Esophagus muscularis mucosa (tissue), 4 donors: Measurements from ENCODE around the gene OR2H1. TPM values are rescaled to one million over a fixed set of nuclear protein-coding genes. Genes with fewer than 3 reads are reported as not detected.

ENCODE experiments used
- DNase-seq: peaks from one replicate; pipeline ENCODE4 v3.0.0-alpha.2; 2017; ENCODE audit errors: extremely low spot score
- H3K27ac ChIP-seq, 4 donors: fragments of 200-600 bp; sonication (generic); replicated peaks in 1 of 4; 1 replicate in 3 of 4; 2 replicates in 1 of 4; pipeline ENCODE4 v1.5.1; 2016 to 2019; ENCODE audit warnings: mild to moderate bottlenecking in 1 of 4
- H3K27me3 ChIP-seq, 4 donors: fragments of 200-600 bp; sonication (generic); one replicate each; pipeline versions ENCODE4 v1.5.1 to v1.6.0; 2016 to 2019
- H3K36me3 ChIP-seq, 4 donors: fragments of 200-600 bp; sonication (generic); one replicate each; pipeline ENCODE4 v1.5.1; 2016 to 2019
- H3K4me1 ChIP-seq, 4 donors: fragments of 200-600 bp; sonication (generic); one replicate each; pipeline ENCODE4 v1.5.1; 2016 to 2019
- H3K4me3 ChIP-seq, 4 donors: fragments of 200-600 bp; sonication (generic); 1 replicate in 2 of 4; 2 replicates in 2 of 4; pipeline ENCODE4 v1.5.1; 2016 to 2019; ENCODE audit warnings: mild to moderate bottlenecking in 4 of 4, moderate library complexity in 1 of 4
- H3K9me3 ChIP-seq, 4 donors: fragments of 200-600 bp; sonication (generic); 1 replicate in 3 of 4; 2 replicates in 1 of 4; pipeline ENCODE4 v1.5.1; 2016 to 2019
- CTCF ChIP-seq, 3 experiments: fragments of 200-600 bp in 2 of 3; fragments of 450-650 bp in 1 of 3; sonication (generic) in 2 of 3; IDR thresholded peaks; one replicate each; pipeline ENCODE4 v1.5.1; 2017 to 2019; ENCODE audit warnings: antibody characterized with exemption in 3 of 3, mild to moderate bottlenecking in 2 of 3, moderate library complexity in 1 of 3
- EP300 ChIP-seq: sonication (generic); formaldehyde crosslinking; IDR thresholded peaks from one replicate; pipeline ENCODE4 v1.6.1; 2017; ENCODE audit warnings: antibody characterized with exemption
- POLR2A ChIP-seq: fragments of 450-650 bp; IDR thresholded peaks from one replicate; pipeline ENCODE4 v1.6.1; 2017; ENCODE audit warnings: antibody characterized with exemption, moderate library complexity, mild to moderate bottlenecking, low read depth
- POLR2AphosphoS5 ChIP-seq, 2 donors: sonication (generic); formaldehyde crosslinking; IDR thresholded peaks; one replicate each; pipeline ENCODE4 v1.6.1; 2017; ENCODE audit warnings: antibody characterized with exemption in 2 of 2
- WGBS: methylation state at CpG from one replicate; pipeline ENCODE4 v1.1.5; 2018; 5-methylcytosine and 5-hydroxymethylcytosine counted together
- intact Hi-C: fragments of 100-400 bp; cut with DNase I; formaldehyde crosslinking; loops from one replicate; pipeline ENCODE4 v1.15.1; 2023
- total RNA-seq, 4 donors: library from RNA; depleted of rRNA; stranded (reverse); fragments of >200 nt; gene quantifications; one replicate each; pipeline versions ENCODE4 v1.1.0 to v1.2.1, GENCODE V29; 2016

The OR2H1 gene
- total RNA-seq, 4 donors from 2014 or later, result not detected

- intact Hi-C loops, result no loop called here
- no peak overlapping the region for H3K27ac ChIP-seq
- whole genome bisulfite sequencing, result 80% methylated on average over 2 of the region's 2 CpGs
Observed at GRCh38 chr6:29465279-29465678, 8.3 kb downstream of the OR2H1 start.

DNA sequence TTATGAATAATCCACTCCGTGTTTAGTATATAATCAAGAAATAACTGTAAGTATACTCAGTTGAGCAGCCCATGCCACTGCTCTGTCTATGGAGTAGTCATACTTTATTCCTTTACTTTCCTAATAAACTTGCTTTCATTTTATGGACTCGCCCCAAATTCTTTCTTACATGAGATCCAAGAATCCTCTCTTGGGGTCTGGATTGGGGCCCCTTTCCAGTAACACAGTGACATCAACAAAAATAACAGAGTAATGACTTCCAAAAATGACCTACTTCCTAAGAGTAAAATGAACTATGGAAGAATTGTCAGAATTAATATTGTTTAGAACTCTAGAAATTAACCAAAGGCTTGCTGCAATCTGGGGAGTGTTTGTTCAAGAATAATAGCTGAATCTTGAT is 8.8 kb downstream of the OR2H1 start:
- Histone ChIP-seq H3K9me3 (no peaks in the 10 kb centered on the region), H3K4me1 (no peaks in the 10 kb centered on the region), H3K27ac (no peak overlapping the region), H3K4me3 (no peak overlapping the region), H3K36me3 (no peaks in the 10 kb centered on the region), H3K27me3 (peaks cover 0 to 2% (median 0%) of the 10 kb centered on the region in 4 donors)
- intact Hi-C loops, result no loop called here
- TF ChIP-seq EP300 (no peak), POLR2A (no peak), POLR2AphosphoS5 (IDR thresholded peaks at IDR 0.05) (no peak), CTCF (IDR thresholded peaks at IDR 0.05) (no peak)
- no peak for DNase-seq
- 86% methylated on average over 2 of the region's 2 CpGs for WGBS

More at GRCh38 chr6:29465279-29465678, 8.3 kb downstream of the OR2H1 start:
- Histone ChIP-seq H3K4me1 (no peaks in the 10 kb centered on the region), H3K4me3 (no peak overlapping the region), H3K9me3 (no peaks in the 10 kb centered on the region), H3K27me3 (peaks cover 0 to 2% (median 0%) of the 10 kb centered on the region in 4 donors), H3K36me3 (no peaks in the 10 kb centered on the region)
- no peak for DNase-seq
- TF ChIP-seq CTCF (IDR thresholded peaks at IDR 0.05) (no peak), POLR2A (no peak), EP300 (no peak), POLR2AphosphoS5 (IDR thresholded peaks at IDR 0.05) (no peak)

DNA sequence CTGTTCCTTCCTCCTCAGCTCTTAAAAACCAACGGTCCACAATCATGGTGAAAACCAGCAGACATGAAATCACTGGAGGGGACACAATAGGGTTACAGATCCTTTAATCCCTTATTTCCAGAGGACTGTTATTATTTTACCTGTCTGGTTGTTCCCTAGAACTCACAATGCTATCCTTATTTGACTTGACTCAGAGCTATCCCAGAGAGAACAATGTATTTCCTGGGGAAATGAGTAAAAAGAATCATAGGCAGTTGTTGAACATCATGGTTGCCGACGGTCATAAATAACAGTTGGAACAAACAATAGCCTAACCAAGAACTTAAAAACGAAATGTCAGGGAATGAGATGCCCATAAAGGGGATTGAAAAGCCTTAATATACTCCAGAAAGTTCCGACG is 9.3 kb downstream of the OR2H1 start:
- Histone ChIP-seq H3K4me3 (no peak overlapping the region), H3K27me3 (peaks cover 0 to 2% (median 0%) of the 10 kb centered on the region in 4 donors), H3K27ac (no peak overlapping the region), H3K4me1 (no peaks in the 10 kb centered on the region), H3K36me3 (no peaks in the 10 kb centered on the region), H3K9me3 (no peaks in the 10 kb centered on the region)
- DNase-seq, result no peak
- 52% methylated on average over 6 of the region's 6 CpGs for WGBS
- intact Hi-C loops, result no loop called here
- TF ChIP-seq POLR2AphosphoS5 (IDR thresholded peaks at IDR 0.05) (no peak), POLR2A (no peak), CTCF (IDR thresholded peaks at IDR 0.05) (no peak), EP300 (no peak)

DNA sequence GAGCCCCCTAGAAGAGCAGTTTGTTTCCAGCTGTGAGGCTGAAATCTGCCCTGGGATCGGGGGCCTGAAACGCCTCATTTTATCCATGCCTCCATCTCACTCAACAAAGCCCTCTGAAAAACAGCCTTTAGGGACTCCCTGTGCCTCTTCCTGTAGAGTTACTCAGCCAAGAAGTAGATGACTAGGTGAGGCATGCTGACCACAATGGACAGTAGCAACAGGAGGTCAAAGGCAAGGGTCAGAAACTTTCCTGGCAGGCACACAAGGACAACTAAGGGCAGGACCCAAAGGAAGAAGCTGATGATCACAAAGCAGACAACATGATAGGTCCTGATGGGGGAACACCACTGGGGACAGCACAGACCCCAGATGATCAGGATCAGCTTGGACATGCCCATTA is 18.0 kb downstream of the OR2H1 start:
- H3K9me3 ChIP-seq, result no peaks in the 10 kb centered on the region
- no peak overlapping the region for H3K27ac ChIP-seq
- H3K4me3 ChIP-seq, result no peak overlapping the region
- no peaks in the 10 kb centered on the region for H3K36me3 ChIP-seq
- TF ChIP-seq CTCF (IDR thresholded peaks at IDR 0.05), result no peak
- TF ChIP-seq EP300, result no peak
- no peak for TF ChIP-seq POLR2AphosphoS5 (IDR thresholded peaks at IDR 0.05)
- no peaks in the 10 kb centered on the region for H3K4me1 ChIP-seq
- DNase-seq, result no peak
- H3K27me3 ChIP-seq, result no peaks in the 10 kb centered on the region
- 73% methylated on average over 2 of the region's 2 CpGs for WGBS
- intact Hi-C loops, result no loop called here

- H3K36me3 ChIP-seq, result no peaks in the 10 kb centered on the region
- H3K9me3 ChIP-seq, result peaks cover 0 to 4% (median 2%) of the 10 kb centered on the region in 4 donors
- DNase-seq, result peak; percentile 91
- H3K4me1 ChIP-seq, result no peaks in the 10 kb centered on the region
- no peak overlapping the region for H3K4me3 ChIP-seq
- intact Hi-C loops, result no loop called here
- no peak overlapping the region for H3K27ac ChIP-seq
- no peak for TF ChIP-seq POLR2AphosphoS5 (IDR thresholded peaks at IDR 0.05)
- TF ChIP-seq EP300, result no peak
- no peak for TF ChIP-seq POLR2A
- TF ChIP-seq CTCF (IDR thresholded peaks at IDR 0.05), result no peak
- 64% methylated on average over 5 of the region's 5 CpGs for WGBS
- H3K27me3 ChIP-seq, result no peaks in the 10 kb centered on the region
Observed at GRCh38 chr6:29477923-29478450, 21.0 kb downstream of the OR2H1 start.
